ENCODE results near the gene UFC1.

UFC1 gene

GRCh38 chr1:161171191-161171590, 17.4 kb downstream of the UFC1 start:
- no peaks in the 10 kb centered on the region for H3K9me3 Mint-ChIP-seq
- no peak overlapping the region for H3K4me3 Mint-ChIP-seq
- H3K27ac Mint-ChIP-seq = peak overlapping the region; percentile 57
- DNase-seq (no peak), ATAC-seq (replicated peaks) (no peak)
- H3K36me3 Mint-ChIP-seq = peaks cover 31 to 66% of the 10 kb centered on the region in 2 donors
- peaks cover 38 to 54% of the 10 kb centered on the region in 2 donors for H3K4me1 Mint-ChIP-seq
- H3K27me3 Mint-ChIP-seq = no peaks in the 10 kb centered on the region

- Mint-ChIP-seq H3K9me3 (no peaks in the 10 kb centered on the region), H3K4me1 (peaks cover 43 to 55% of the 10 kb centered on the region in 2 donors), H3K4me3 (no peak overlapping the region), H3K27ac (peak overlapping the region; percentile 57), H3K36me3 (peaks cover 31 to 68% of the 10 kb centered on the region in 2 donors), H3K27me3 (no peaks in the 10 kb centered on the region)
- no peak for ATAC-seq (replicated peaks)
- no peak for DNase-seq
Measured at GRCh38 chr1:161171696-161172095, 17.9 kb downstream of the UFC1 start.

- H3K27me3 Mint-ChIP-seq = no peaks in the 10 kb centered on the region
- DNase-seq (no peak), ATAC-seq (replicated peaks) (no peak)
- peaks cover 31 to 64% of the 10 kb centered on the region in 2 donors for H3K36me3 Mint-ChIP-seq
- H3K4me3 Mint-ChIP-seq = no peak overlapping the region
- no peaks in the 10 kb centered on the region for H3K9me3 Mint-ChIP-seq
- peaks cover 38 to 52% of the 10 kb centered on the region in 2 donors for H3K4me1 Mint-ChIP-seq
- H3K27ac Mint-ChIP-seq = no peak overlapping the region
Measured at GRCh38 chr1:161172349-161172748, 18.6 kb downstream of the UFC1 start.

GRCh38 chr1:161172776-161173376, 19.1 kb downstream of the UFC1 start:
- H3K36me3 Mint-ChIP-seq = peaks cover 31 to 64% of the 10 kb centered on the region in 2 donors
- ATAC-seq (replicated peaks) (no peak), DNase-seq (no peak)
- no peaks in the 10 kb centered on the region for H3K27me3 Mint-ChIP-seq
- H3K27ac Mint-ChIP-seq = no peak overlapping the region
- H3K4me1 Mint-ChIP-seq = peaks cover 38 to 54% of the 10 kb centered on the region in 2 donors
- no peak overlapping the region for H3K4me3 Mint-ChIP-seq
- no peaks in the 10 kb centered on the region for H3K9me3 Mint-ChIP-seq

GRCh38 chr1:161173711-161174110, 19.9 kb downstream of the UFC1 start:
- H3K27ac Mint-ChIP-seq = peak overlapping the region; percentile 28
- no peaks in the 10 kb centered on the region for H3K27me3 Mint-ChIP-seq
- DNase-seq = no peak
- H3K9me3 Mint-ChIP-seq = no peaks in the 10 kb centered on the region
- H3K4me1 Mint-ChIP-seq = peaks cover 35 to 52% of the 10 kb centered on the region in 2 donors
- no peak overlapping the region for H3K4me3 Mint-ChIP-seq
- ATAC-seq (replicated peaks) = no peak
- H3K36me3 Mint-ChIP-seq = peaks cover 28 to 57% of the 10 kb centered on the region in 2 donors

GRCh38 chr1:161174911-161175310, 21.1 kb downstream of the UFC1 start:
- ATAC-seq (replicated peaks) (no peak), DNase-seq (no peak)
- Mint-ChIP-seq H3K9me3 (no peaks in the 10 kb centered on the region), H3K27me3 (no peaks in the 10 kb centered on the region), H3K4me1 (peaks cover 30 to 52% of the 10 kb centered on the region in 2 donors), H3K36me3 (peaks cover 23 to 53% of the 10 kb centered on the region in 2 donors), H3K4me3 (no peak overlapping the region), H3K27ac (peak overlapping the region; percentile 82)

GRCh38 chr1:161175771-161176453, 22.1 kb downstream of the UFC1 start:
- ATAC-seq (replicated peaks) (no peak), DNase-seq (no peak)
- H3K9me3 Mint-ChIP-seq = no peaks in the 10 kb centered on the region
- H3K27me3 Mint-ChIP-seq = no peaks in the 10 kb centered on the region
- peaks cover 34 to 59% of the 10 kb centered on the region in 2 donors for H3K4me1 Mint-ChIP-seq
- H3K4me3 Mint-ChIP-seq = peak overlapping the region; percentile 98
- H3K36me3 Mint-ChIP-seq = peaks cover 22 to 47% of the 10 kb centered on the region in 2 donors
- peak overlapping the region; percentile 99 for H3K27ac Mint-ChIP-seq

GRCh38 chr1:161176468-161177111, 22.8 kb downstream of the UFC1 start:
- Mint-ChIP-seq H3K27me3 (no peaks in the 10 kb centered on the region), H3K27ac (peak overlapping the region; percentile 99), H3K9me3 (no peaks in the 10 kb centered on the region), H3K4me1 (peaks cover 34 to 63% of the 10 kb centered on the region in 2 donors), H3K36me3 (peaks cover 17 to 42% of the 10 kb centered on the region in 2 donors), H3K4me3 (peak overlapping the region; percentile 98)
- no peak for ATAC-seq (replicated peaks)
- no peak for DNase-seq

GRCh38 chr1:161177112-161177935, 23.5 kb downstream of the UFC1 start, which contains the start of gene B4GALT3:
B4GALT3 (minus strand) TSS chr1:161177507; CDS start chr1:161176060, 1,447 bp downstream.
- Mint-ChIP-seq H3K9me3 (no peaks in the 10 kb centered on the region), H3K27ac (peak within 1 kb of the TSS; percentile 99), H3K4me1 (peaks cover 37 to 67% of the 10 kb centered on the region in 2 donors), H3K4me3 (peak within 1 kb of the TSS; percentile 98), H3K27me3 (no peaks in the 10 kb centered on the region), H3K36me3 (peaks cover 11 to 36% of the 10 kb centered on the region in 2 donors)
- DNase-seq = peak; percentile 90
- peak; percentile 93 to 94 for ATAC-seq (replicated peaks)

GRCh38 chr1:161177936-161178244, 24.1 kb downstream of the UFC1 start:
- peak overlapping the region; percentile 99 for H3K27ac Mint-ChIP-seq
- peak overlapping the region; percentile 98 for H3K4me3 Mint-ChIP-seq
- DNase-seq (no peak), ATAC-seq (replicated peaks) (no peak)
- H3K36me3 Mint-ChIP-seq = peaks cover 7 to 30% of the 10 kb centered on the region in 2 donors
- peaks cover 38 to 67% of the 10 kb centered on the region in 2 donors for H3K4me1 Mint-ChIP-seq
- no peaks in the 10 kb centered on the region for H3K9me3 Mint-ChIP-seq
- no peaks in the 10 kb centered on the region for H3K27me3 Mint-ChIP-seq

- H3K4me1 Mint-ChIP-seq = peaks cover 41 to 73% of the 10 kb centered on the region in 2 donors
- H3K36me3 Mint-ChIP-seq = peaks cover 2 to 15% of the 10 kb centered on the region in 2 donors
- H3K27ac Mint-ChIP-seq = peak overlapping the region; percentile 72
- no peak overlapping the region for H3K4me3 Mint-ChIP-seq
- H3K9me3 Mint-ChIP-seq = no peaks in the 10 kb centered on the region
- ATAC-seq (replicated peaks) (no peak), DNase-seq (no peak)
- no peaks in the 10 kb centered on the region for H3K27me3 Mint-ChIP-seq
Measured at GRCh38 chr1:161179698-161180097, 25.9 kb downstream of the UFC1 start.

- H3K36me3 Mint-ChIP-seq = peaks cover under 1 to 7% of the 10 kb centered on the region in 2 donors
- no peak for ATAC-seq (replicated peaks)
- H3K4me3 Mint-ChIP-seq = no peak overlapping the region
- H3K27ac Mint-ChIP-seq = no peak overlapping the region
- DNase-seq = no peak
- peaks cover 40 to 72% of the 10 kb centered on the region in 2 donors for H3K4me1 Mint-ChIP-seq
- H3K9me3 Mint-ChIP-seq = no peaks in the 10 kb centered on the region
- H3K27me3 Mint-ChIP-seq = no peaks in the 10 kb centered on the region
Measured at GRCh38 chr1:161180639-161181038, 26.9 kb downstream of the UFC1 start.

- Mint-ChIP-seq H3K27me3 (no peaks in the 10 kb centered on the region), H3K27ac (peak overlapping the region; percentile 81), H3K4me3 (no peak overlapping the region), H3K36me3 (no peaks in the 10 kb centered on the region), H3K4me1 (peaks cover 41 to 74% of the 10 kb centered on the region in 2 donors), H3K9me3 (no peaks in the 10 kb centered on the region)
- DNase-seq (no peak), ATAC-seq (replicated peaks) (peak; percentile 21 to 40)
Measured at GRCh38 chr1:161182214-161182613, 28.4 kb downstream of the UFC1 start.

GRCh38 chr1:161185282-161185682, 31.5 kb downstream of the UFC1 start:
- peak overlapping the region; percentile 92 for H3K27ac Mint-ChIP-seq
- no peaks in the 10 kb centered on the region for H3K27me3 Mint-ChIP-seq
- no peaks in the 10 kb centered on the region for H3K9me3 Mint-ChIP-seq
- peak; percentile 56 for DNase-seq
- H3K4me1 Mint-ChIP-seq = peaks cover 46 to 84% of the 10 kb centered on the region in 2 donors
- peak overlapping the region; percentile 50 to 54 for H3K4me3 Mint-ChIP-seq
- H3K36me3 Mint-ChIP-seq = no peaks in the 10 kb centered on the region
- peak; percentile 62 to 66 for ATAC-seq (replicated peaks)

All from stimulated activated naive B cell treated with anti-CD40 and anti-IgM and Interleukin-4, amounts not matched to agents 10 μg/mL and 1 μg/mL and 100 μg/mL, for 72 hours (primary cell).